ENCODE measurements around the gene HS1BP3. TPM values are rescaled to one million over a fixed set of nuclear protein-coding genes. Genes with fewer than 3 reads are reported as not detected.

Gene HS1BP3
- total and polyA plus RNA-seq, 2 of the 13 experiments (the other 11 are each of a cell fraction or from before 2014, with no cell fraction given) = 15.2 to 22.0 TPM

GRCh38 chr2:20660506-20661420 lies 9.9 kb upstream of the HS1BP3 start (continued):
- TF ChIP-seq, protein P1, sequence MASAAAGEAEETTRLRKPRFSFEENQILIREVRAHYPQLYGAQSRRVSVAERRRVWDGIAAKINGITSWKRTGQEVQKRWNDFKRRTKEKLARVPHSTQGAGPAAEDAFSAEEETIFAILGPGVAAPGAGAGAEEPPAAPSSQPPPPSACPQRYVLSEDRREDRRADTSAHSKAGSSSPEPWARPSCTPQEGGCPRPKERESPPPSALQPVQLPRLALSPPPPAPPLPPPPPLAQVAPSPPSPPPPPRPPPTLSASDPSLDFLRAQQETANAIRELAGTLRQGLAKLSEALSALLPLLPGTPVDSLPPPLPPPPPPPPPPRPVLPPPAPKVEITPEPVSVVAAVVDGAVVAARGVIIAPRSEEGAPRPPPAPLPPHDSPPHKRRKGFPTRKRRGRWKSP (CRISPR knock-in tag; IDR thresholded peaks at IDR 0.05) = no peak
- TF ChIP-seq, protein P2, sequence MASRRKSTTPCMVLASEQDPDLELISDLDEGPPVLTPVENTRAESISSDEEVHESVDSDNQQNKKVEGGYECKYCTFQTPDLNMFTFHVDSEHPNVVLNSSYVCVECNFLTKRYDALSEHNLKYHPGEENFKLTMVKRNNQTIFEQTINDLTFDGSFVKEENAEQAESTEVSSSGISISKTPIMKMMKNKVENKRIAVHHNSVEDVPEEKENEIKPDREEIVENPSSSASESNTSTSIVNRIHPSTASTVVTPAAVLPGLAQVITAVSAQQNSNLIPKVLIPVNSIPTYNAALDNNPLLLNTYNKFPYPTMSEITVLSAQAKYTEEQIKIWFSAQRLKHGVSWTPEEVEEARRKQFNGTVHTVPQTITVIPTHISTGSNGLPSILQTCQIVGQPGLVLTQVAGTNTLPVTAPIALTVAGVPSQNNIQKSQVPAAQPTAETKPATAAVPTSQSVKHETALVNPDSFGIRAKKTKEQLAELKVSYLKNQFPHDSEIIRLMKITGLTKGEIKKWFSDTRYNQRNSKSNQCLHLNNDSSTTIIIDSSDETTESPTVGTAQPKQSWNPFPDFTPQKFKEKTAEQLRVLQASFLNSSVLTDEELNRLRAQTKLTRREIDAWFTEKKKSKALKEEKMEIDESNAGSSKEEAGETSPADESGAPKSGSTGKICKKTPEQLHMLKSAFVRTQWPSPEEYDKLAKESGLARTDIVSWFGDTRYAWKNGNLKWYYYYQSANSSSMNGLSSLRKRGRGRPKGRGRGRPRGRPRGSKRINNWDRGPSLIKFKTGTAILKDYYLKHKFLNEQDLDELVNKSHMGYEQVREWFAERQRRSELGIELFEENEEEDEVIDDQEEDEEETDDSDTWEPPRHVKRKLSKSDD (CRISPR knock-in tag; IDR thresholded peaks at IDR 0.05; ENCODE audit: low read depth) = no peak
- no peak for TF ChIP-seq HNF4G (IDR thresholded peaks at IDR 0.05; ENCODE audit: borderline replicate concordance, low read depth, low read length)
- no peak for TF ChIP-seq HNF4G (CRISPR knock-in tag; IDR thresholded peaks at IDR 0.05; ENCODE audit: borderline replicate concordance, low read depth)

- Histone ChIP-seq H3K79me2 (ENCODE audit: insufficient read depth, low read length) (no peaks in the 10 kb centered on the region), H4K20me1 (ENCODE audit: insufficient read depth, low read length) (no peaks in the 10 kb centered on the region), H3K27me3 (ENCODE audit: control insufficient read depth in 1 of 2, insufficient read depth in 2 of 2, low read length in 2 of 2) (peaks cover 11 to 46% of the 10 kb centered on the region in 2 experiments; a peak in 4 of 5 replicates), H3K9ac (ENCODE audit: insufficient read depth, low read depth, low read length) (no peak overlapping the region), H3K27ac (ENCODE audit: extremely low read length, insufficient read depth, low read length) (no peak overlapping the region), H3K9me3 (ENCODE audit: low read length) (no peaks in the 10 kb centered on the region), H2AFZ (ENCODE audit: low read length) (no peak overlapping the region), H3K36me3 (replicated peaks in 1 of 2; ENCODE audit: control insufficient read depth in 1 of 2, insufficient read depth in 2 of 2, low read length in 2 of 2) (no peaks in the 10 kb centered on the region), H3K4me2 (ENCODE audit: low read depth, low read length) (no peak overlapping the region), H3K4me1 (ENCODE audit: insufficient read depth, low read length) (peaks cover 26% of the 10 kb centered on the region), H3K4me3 (replicated peaks in 1 of 3; ENCODE audit: insufficient read depth in 1 of 3, low read depth in 2 of 3, low read length in 3 of 3) (no peak overlapping the region)
- ATAC-seq = no peak
- no peak for FAIRE-seq
- CTCF ChIA-PET (ENCODE audit: low intra/inter-chr PET ratio, low total read pairs) = no interaction called here
- intact Hi-C loops (cut with micrococcal nuclease; ENCODE audit: unreplicated experiment) (no loop called here), in situ Hi-C loops (cut with HindIII; ENCODE audit: extremely low pct_ligation_motif_present, low pct_unique_long_range_greater_than_20kb) (loop anchor here (25.0 kb wide), 1 partner anchor 305 kb away; no protein-coding TSS in a partner anchor)
- no peak for DNase-seq (ENCODE audit: low spot score)
- POLR2A ChIA-PET = interaction anchor here (0.8 to 2.0 kb wide), 3 partner anchors 8 to 18 kb away, joined by 3 to 8 read pairs (median 3); partner anchors contain the start of gene GDF7
- no peak for TF ChIP-seq ZNF574 (CRISPR knock-in tag; IDR thresholded peaks at IDR 0.05)
- no TSS peak for BruUV-seq (replicated peaks)
- WGBS (ENCODE audit: low lambda C conversion rate) = 54% methylated on average over 4 of the region's 4 CpGs
These were observed 6.8 kb upstream of the HS1BP3 start for GRCh38 chr2:20657522-20658235.

All from HepG2 (cell line).